ENCODE measurements around the gene ABLIM2. TPM values are rescaled to one million over a fixed set of nuclear protein-coding genes. Genes with fewer than 3 reads are reported as not detected.

ABLIM2 gene
- total and polyA plus RNA-seq, 2 of the 4 experiments (the other 2 are of a cell fraction): under 0.01 to 0.10 TPM

DNA sequence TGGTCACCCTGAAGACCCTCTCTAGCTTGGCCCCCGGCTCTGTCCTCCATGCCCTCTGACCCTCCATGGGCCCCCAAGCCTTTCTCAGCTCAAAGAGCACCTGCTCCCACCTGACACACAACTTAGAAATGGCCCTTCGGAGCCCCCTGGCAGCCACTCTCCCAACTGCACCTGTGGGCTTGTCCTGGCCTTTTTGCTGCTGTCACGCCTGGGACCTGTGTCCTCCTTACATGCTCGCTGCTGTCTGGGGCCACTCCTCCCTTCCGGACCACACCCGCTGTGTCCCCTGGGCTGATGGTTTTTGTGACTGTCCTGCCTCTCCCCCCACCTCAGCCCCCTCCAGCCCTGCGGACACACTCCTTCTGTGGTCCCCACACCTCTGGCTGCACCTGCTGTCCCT, 112.7 kb downstream of the ABLIM2 start:
- no peak overlapping the region for H3K27ac ChIP-seq (ENCODE audit: insufficient read depth, low read length)
- no peak overlapping the region for H2BK5ac ChIP-seq (ENCODE audit: low read depth, low read length, poor library complexity, severe bottlenecking)
- DNase-seq (no peak), ATAC-seq (ENCODE audit: low read depth) (no peak)
- H3K9me1 ChIP-seq (ENCODE audit: insufficient read depth, low read length): no peaks in the 10 kb centered on the region
- POLR2A ChIA-PET (ENCODE audit: unreplicated experiment): no interaction called here
- no peak overlapping the region for H3K4me3 ChIP-seq (ENCODE audit: insufficient read depth, low read depth, low read length)
- WGBS, 2 experiments (ENCODE audit: extremely low coverage in 2 of 2, insufficient read length in 1 of 2): 71% methylated on average over 2 of the region's 7 CpGs; no CpG with 5 or more reads in 1 of the 2 experiments
- H2AK5ac ChIP-seq (ENCODE audit: low read depth, low read length): no peak overlapping the region
- H3K27me3 ChIP-seq (ENCODE audit: control insufficient read depth, insufficient read depth, low read length): peaks cover 70% of the 10 kb centered on the region
- in situ Hi-C loops (cut with MboI; ENCODE audit: low sequenced_read_pairs): no loop called here
- no peak overlapping the region for H4K8ac ChIP-seq (ENCODE audit: low read depth in 2 of 2, low read length in 2 of 2)
- H4K91ac ChIP-seq (ENCODE audit: insufficient read depth, low read depth, low read length): no peak overlapping the region
- H3K4me1 ChIP-seq (ENCODE audit: control insufficient read depth, insufficient read depth, low read length): no peaks in the 10 kb centered on the region
- no peaks in the 10 kb centered on the region for H4K20me1 ChIP-seq (ENCODE audit: insufficient read depth, low read length)
- H4K5ac ChIP-seq (ENCODE audit: low read depth, low read length): no peak overlapping the region
- H2BK120ac ChIP-seq (ENCODE audit: low read depth, low read length): no peak overlapping the region
- H3K23ac ChIP-seq (ENCODE audit: low read depth, low read length): no peak overlapping the region
- H3K56ac ChIP-seq (ENCODE audit: extremely low read depth, insufficient read depth, low read length): no peak overlapping the region
- no peak overlapping the region for H3K14ac ChIP-seq (replicated peaks; ENCODE audit: low read depth, low read length)
- no peaks in the 10 kb centered on the region for H3K9me3 ChIP-seq (ENCODE audit: control insufficient read depth, insufficient read depth, low read length)
- H3K9ac ChIP-seq (ENCODE audit: low read depth, low read length): no peak overlapping the region
- H3K36me3 ChIP-seq (ENCODE audit: control insufficient read depth, insufficient read depth, low read length): no peaks in the 10 kb centered on the region
- intact Hi-C loops (cut with micrococcal nuclease): no loop called here
- no peak overlapping the region for H2BK15ac ChIP-seq (ENCODE audit: low read depth, low read length)
- H2AK9ac ChIP-seq (replicated peaks; ENCODE audit: low read depth, low read length, poor library complexity): no peak overlapping the region
- no TSS peak for BruUV-seq (replicated peaks)
- CTCF ChIA-PET: no interaction called here
- H3K18ac ChIP-seq (ENCODE audit: low read depth, low read length): no peak overlapping the region
- TF ChIP-seq POLR2A (IDR thresholded peaks at IDR 0.05; ENCODE audit: low read depth, low read length) (no peak), MAZ (IDR thresholded peaks at IDR 0.05; ENCODE audit: borderline replicate concordance, low read depth, low read length) (no peak), FOS (IDR thresholded peaks at IDR 0.05; ENCODE audit: low read depth, low read length) (no peak), RCOR1 (IDR thresholded peaks at IDR 0.05; ENCODE audit: insufficient replicate concordance, low read length) (no peak), CHD1 (IDR thresholded peaks at IDR 0.05; ENCODE audit: low read depth, low read length) (no peak), MAFK (IDR thresholded peaks at IDR 0.05; ENCODE audit: low read depth, low read length) (no peak), MXI1 (IDR thresholded peaks at IDR 0.05; ENCODE audit: borderline replicate concordance, low read depth, low read length) (no peak)
- TF ChIP-seq, protein P1, sequence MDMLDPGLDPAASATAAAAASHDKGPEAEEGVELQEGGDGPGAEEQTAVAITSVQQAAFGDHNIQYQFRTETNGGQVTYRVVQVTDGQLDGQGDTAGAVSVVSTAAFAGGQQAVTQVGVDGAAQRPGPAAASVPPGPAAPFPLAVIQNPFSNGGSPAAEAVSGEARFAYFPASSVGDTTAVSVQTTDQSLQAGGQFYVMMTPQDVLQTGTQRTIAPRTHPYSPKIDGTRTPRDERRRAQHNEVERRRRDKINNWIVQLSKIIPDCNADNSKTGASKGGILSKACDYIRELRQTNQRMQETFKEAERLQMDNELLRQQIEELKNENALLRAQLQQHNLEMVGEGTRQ (IDR thresholded peaks at IDR 0.05; ENCODE audit: low read depth, low read length): no peak
- TF ChIP-seq, protein P2, sequence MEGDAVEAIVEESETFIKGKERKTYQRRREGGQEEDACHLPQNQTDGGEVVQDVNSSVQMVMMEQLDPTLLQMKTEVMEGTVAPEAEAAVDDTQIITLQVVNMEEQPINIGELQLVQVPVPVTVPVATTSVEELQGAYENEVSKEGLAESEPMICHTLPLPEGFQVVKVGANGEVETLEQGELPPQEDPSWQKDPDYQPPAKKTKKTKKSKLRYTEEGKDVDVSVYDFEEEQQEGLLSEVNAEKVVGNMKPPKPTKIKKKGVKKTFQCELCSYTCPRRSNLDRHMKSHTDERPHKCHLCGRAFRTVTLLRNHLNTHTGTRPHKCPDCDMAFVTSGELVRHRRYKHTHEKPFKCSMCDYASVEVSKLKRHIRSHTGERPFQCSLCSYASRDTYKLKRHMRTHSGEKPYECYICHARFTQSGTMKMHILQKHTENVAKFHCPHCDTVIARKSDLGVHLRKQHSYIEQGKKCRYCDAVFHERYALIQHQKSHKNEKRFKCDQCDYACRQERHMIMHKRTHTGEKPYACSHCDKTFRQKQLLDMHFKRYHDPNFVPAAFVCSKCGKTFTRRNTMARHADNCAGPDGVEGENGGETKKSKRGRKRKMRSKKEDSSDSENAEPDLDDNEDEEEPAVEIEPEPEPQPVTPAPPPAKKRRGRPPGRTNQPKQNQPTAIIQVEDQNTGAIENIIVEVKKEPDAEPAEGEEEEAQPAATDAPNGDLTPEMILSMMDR (conservative IDR thresholded peaks at IDR 0.05; ENCODE audit: low read depth, low read length): no peak
- H2BK20ac ChIP-seq (ENCODE audit: low read depth, low read length): no peak overlapping the region
- H2AFZ ChIP-seq (replicated peaks; ENCODE audit: low read length, poor library complexity): no peak overlapping the region
- dilution Hi-C loops (cut with HindIII; ENCODE audit: low sequenced_read_pairs, unreplicated experiment): no loop called here
- no peak overlapping the region for H3K4me2 ChIP-seq (ENCODE audit: low read depth, low read length)
- H3K79me1 ChIP-seq (ENCODE audit: low read depth in 1 of 2, low read length in 2 of 2): no peaks in the 10 kb centered on the region
- H3K4ac ChIP-seq (ENCODE audit: low read depth, low read length): no peak overlapping the region
